Lower lobe of right lung (tissue), 2 donors: ENCODE measurements around the gene MICALL1. TPM values are rescaled to one million over a fixed set of nuclear protein-coding genes. Genes with fewer than 3 reads are reported as not detected.

ENCODE experiments used
- ATAC-seq, 2 donors: fragments of 200-7000 bp; cut with Tn5 transposase; one replicate each; pipeline ENCODE4 v1.9.1; 2020 to 2022; ENCODE audit warnings: mild to moderate bottlenecking in 2 of 2, moderate library complexity in 2 of 2
- DNase-seq: peaks from one replicate; pipeline ENCODE4 v3.0.0-alpha.2; 2020
- H3K27ac ChIP-seq: fragments of 200-600 bp; one replicate; pipeline ENCODE4 v1.8.0; 2022
- H3K27me3 ChIP-seq: fragments of 200-600 bp; one replicate; pipeline ENCODE4 v1.8.0; 2022; ENCODE audit warnings: low read depth
- H3K36me3 ChIP-seq: fragments of 200-600 bp; one replicate; pipeline ENCODE4 v1.8.0; 2022; ENCODE audit warnings: mild to moderate bottlenecking
- H3K4me1 ChIP-seq: fragments of 200-600 bp; one replicate; pipeline ENCODE4 v1.8.0; 2022
- H3K4me3 ChIP-seq: fragments of 200-600 bp; one replicate; pipeline ENCODE4 v1.8.0; 2022; ENCODE audit warnings: mild to moderate bottlenecking
- H3K9me3 ChIP-seq: fragments of 200-600 bp; one replicate; pipeline ENCODE4 v1.8.0; 2022
- intact Hi-C: fragments of 100-400 bp; cut with DNase I; formaldehyde crosslinking; loops from one replicate; pipeline ENCODE4 v1.11.0; 2022
- total RNA-seq: library from RNA; stranded (reverse); fragmentation: NEBNext Ultra II Directional; extraction: Animal tissue kit (Norgen Biotek cat#: 25700); gene quantifications from one replicate; pipeline ENCODE4 v1.2.1, GENCODE V29; 2021
- TF ChIP-seq, protein P1 (sequence below): fragments of 200-600 bp; IDR thresholded peaks from one replicate; pipeline ENCODE4 v1.8.0; 2022; ENCODE audit warnings: antibody characterized with exemption, mild to moderate bottlenecking
- donor health status: DM: no; HTN: yes; CAD: no; lungs with severe emphysema.

MICALL1 gene
- total RNA-seq, 1 donor from 2014 or later: 32.2 TPM

- ATAC-seq: no peak
These were observed 20.9 kb downstream of the MICALL1 start for GRCh38 chr22:37926771-37927636.

GRCh38 chr22:37927637-37927936 lies 21.5 kb downstream of the MICALL1 start:
- intact Hi-C loops: no loop called here
- DNase-seq: no peak

More at GRCh38 chr22:37926771-37927636, 20.9 kb downstream of the MICALL1 start:
- Histone ChIP-seq H3K9me3 (no peaks in the 10 kb centered on the region), H3K4me1 (peaks cover 19% of the 10 kb centered on the region), H3K27me3 (no peaks in the 10 kb centered on the region), H3K4me3 (no peak overlapping the region), H3K27ac (no peak overlapping the region), H3K36me3 (peaks cover 77% of the 10 kb centered on the region)
- no peak for DNase-seq
- intact Hi-C loops: no loop called here
- TF ChIP-seq, protein P1, sequence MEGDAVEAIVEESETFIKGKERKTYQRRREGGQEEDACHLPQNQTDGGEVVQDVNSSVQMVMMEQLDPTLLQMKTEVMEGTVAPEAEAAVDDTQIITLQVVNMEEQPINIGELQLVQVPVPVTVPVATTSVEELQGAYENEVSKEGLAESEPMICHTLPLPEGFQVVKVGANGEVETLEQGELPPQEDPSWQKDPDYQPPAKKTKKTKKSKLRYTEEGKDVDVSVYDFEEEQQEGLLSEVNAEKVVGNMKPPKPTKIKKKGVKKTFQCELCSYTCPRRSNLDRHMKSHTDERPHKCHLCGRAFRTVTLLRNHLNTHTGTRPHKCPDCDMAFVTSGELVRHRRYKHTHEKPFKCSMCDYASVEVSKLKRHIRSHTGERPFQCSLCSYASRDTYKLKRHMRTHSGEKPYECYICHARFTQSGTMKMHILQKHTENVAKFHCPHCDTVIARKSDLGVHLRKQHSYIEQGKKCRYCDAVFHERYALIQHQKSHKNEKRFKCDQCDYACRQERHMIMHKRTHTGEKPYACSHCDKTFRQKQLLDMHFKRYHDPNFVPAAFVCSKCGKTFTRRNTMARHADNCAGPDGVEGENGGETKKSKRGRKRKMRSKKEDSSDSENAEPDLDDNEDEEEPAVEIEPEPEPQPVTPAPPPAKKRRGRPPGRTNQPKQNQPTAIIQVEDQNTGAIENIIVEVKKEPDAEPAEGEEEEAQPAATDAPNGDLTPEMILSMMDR: no peak

GRCh38 chr22:37929390-37929789 lies 23.3 kb downstream of the MICALL1 start:
- Histone ChIP-seq H3K36me3 (peaks cover 62% of the 10 kb centered on the region), H3K4me3 (no peak overlapping the region), H3K9me3 (no peaks in the 10 kb centered on the region), H3K27me3 (no peaks in the 10 kb centered on the region), H3K4me1 (peaks cover 40% of the 10 kb centered on the region), H3K27ac (no peak overlapping the region)
- DNase-seq: no peak
- ATAC-seq: no peak
- TF ChIP-seq, protein P1: no peak
- intact Hi-C loops: no loop called here

More at GRCh38 chr22:37927637-37927936, 21.5 kb downstream of the MICALL1 start:
- TF ChIP-seq, protein P1: no peak
- no peaks in the 10 kb centered on the region for H3K27me3 ChIP-seq
- no peak overlapping the region for H3K4me3 ChIP-seq
- H3K27ac ChIP-seq: no peak overlapping the region
- no peaks in the 10 kb centered on the region for H3K9me3 ChIP-seq
- H3K36me3 ChIP-seq: peaks cover 74% of the 10 kb centered on the region
- H3K4me1 ChIP-seq: peaks cover 23% of the 10 kb centered on the region
- no peak for ATAC-seq

DNA sequence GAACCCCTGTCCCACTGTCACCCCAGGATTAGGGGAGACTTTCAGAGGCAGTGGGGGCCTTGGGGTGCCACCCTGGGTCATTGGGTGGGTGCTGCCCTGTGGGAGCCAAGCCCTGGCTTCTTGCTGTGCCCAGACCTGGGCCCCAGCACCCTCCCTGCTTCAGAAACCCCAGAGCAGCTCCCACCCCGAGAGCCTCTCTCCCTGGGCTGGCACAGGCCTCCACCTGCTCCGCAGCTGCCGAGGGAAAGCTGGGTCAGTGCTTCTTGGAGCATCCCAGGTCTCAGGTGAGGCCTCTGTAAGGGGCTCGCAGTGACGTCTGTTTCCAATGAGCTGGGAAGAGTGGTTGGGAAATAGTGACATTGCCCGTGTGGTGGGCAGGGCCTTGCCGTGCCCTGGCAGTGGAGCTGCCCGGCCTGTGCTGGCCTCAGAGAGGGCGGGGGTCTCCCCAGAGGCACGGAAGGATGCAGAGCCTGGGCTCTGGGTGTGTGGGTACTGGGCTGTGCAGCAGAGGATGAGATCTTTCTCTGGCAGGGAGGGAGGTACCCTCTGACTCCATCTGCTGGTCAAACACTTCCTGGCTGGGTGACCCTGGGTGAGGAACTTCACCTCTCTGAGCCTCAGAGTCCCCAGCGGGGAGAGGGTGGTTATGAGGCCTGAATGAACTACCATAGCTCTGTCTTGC lies 24.3 kb downstream of the MICALL1 start:
- ATAC-seq (peak in 1 of 2 donors; percentile 2), DNase-seq (no peak)
- TF ChIP-seq, protein P1: peak; percentile 49
- peaks cover 47% of the 10 kb centered on the region for H3K4me1 ChIP-seq
- H3K4me3 ChIP-seq: no peak overlapping the region
- no peaks in the 10 kb centered on the region for H3K27me3 ChIP-seq
- H3K27ac ChIP-seq: peak overlapping the region; percentile 31
- H3K9me3 ChIP-seq: no peaks in the 10 kb centered on the region
- peaks cover 54% of the 10 kb centered on the region for H3K36me3 ChIP-seq
- intact Hi-C loops: no loop called here

DNA sequence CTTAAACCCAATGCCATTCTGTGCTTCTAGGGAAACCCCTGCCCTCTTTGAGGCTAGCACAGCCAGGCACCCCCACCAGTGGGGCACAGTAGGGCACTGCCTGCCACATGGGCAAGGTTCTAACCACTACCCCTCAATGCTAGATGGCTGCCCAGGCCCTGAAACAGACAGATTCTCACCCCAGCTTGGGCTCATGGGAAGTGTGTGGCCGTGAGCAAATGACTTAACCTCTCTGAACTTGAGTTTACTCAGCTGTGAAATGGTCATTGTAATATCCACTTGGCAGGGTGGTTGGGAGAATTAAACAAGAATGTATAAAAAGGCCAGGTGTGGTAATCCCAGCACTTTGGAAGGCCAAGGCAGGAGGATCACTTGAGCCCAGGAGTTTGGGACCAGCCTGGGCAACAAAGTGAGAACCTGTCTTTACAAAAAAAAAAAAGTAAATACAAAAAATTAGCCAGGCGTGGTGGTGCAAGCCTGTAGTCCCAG lies 24.9 kb downstream of the MICALL1 start:
- peaks cover 52% of the 10 kb centered on the region for H3K36me3 ChIP-seq

More for the DNA sequence above, 24.9 kb downstream of the MICALL1 start:
- peaks cover 47% of the 10 kb centered on the region for H3K4me1 ChIP-seq
- no peaks in the 10 kb centered on the region for H3K27me3 ChIP-seq
- intact Hi-C loops: no loop called here
- peak overlapping the region; percentile 10 for H3K27ac ChIP-seq
- ATAC-seq: no peak
- DNase-seq: no peak
- TF ChIP-seq, protein P1: no peak
- H3K4me3 ChIP-seq: no peak overlapping the region
- no peaks in the 10 kb centered on the region for H3K9me3 ChIP-seq
